AG09309 (cell line): ENCODE results near the gene DYNLRB1.

Source experiments
- DNase-seq: peaks from one replicate; pipeline ENCODE4 v3.0.0-alpha.2; 2010; ENCODE audit warnings: low read depth
- H3K4me3 ChIP-seq: 2 replicates; pipeline ENCODE4 v1.5.1; 2011; ENCODE audit warnings: mild to moderate bottlenecking, low read depth, low read length, moderate library complexity; ENCODE audit not compliant: control insufficient read depth
- CTCF ChIP-seq: IDR thresholded peaks from 2 replicates; pipeline ENCODE4 v1.5.1; 2011; ENCODE audit warnings: mild to moderate bottlenecking, low read depth, low read length, inconsistent platforms; ENCODE audit not compliant: insufficient read depth, control insufficient read depth; ENCODE audit errors: missing control alignments

DYNLRB1 gene

GRCh38 chr20:34582911-34583310 lies 66.7 kb downstream of the DYNLRB1 start:
- no peak for DNase-seq
- no peak overlapping the region for H3K4me3 ChIP-seq
- TF ChIP-seq CTCF: no peak

GRCh38 chr20:34583544-34583943 lies 67.3 kb downstream of the DYNLRB1 start:
- TF ChIP-seq CTCF: no peak
- no peak for DNase-seq
- H3K4me3 ChIP-seq: no peak overlapping the region

- no peak for DNase-seq
- TF ChIP-seq CTCF: no peak
- H3K4me3 ChIP-seq: no peak overlapping the region
These were observed 68.8 kb downstream of the DYNLRB1 start for GRCh38 chr20:34585019-34585418.

GRCh38 chr20:34586488-34587163 lies 70.4 kb downstream of the DYNLRB1 start:
- TF ChIP-seq CTCF: no peak
- no peak overlapping the region for H3K4me3 ChIP-seq
- no peak for DNase-seq
